Right atrium auricular region (tissue), 2 donors: ENCODE data around the gene DPF3. TPM values are rescaled to one million over a fixed set of nuclear protein-coding genes. Genes with fewer than 3 reads are reported as not detected.

Experiments
- DNase-seq: peaks from one replicate; pipeline ENCODE4 v3.0.0-alpha.2; 2019; ENCODE audit warnings: low spot score
- H3K27ac ChIP-seq, 2 donors: fragments of 200-600 bp; sonication (generic); 1 replicate in 1 of 2; 2 replicates in 1 of 2; pipeline ENCODE4 v1.5.1; 2016 to 2019
- H3K27me3 ChIP-seq, 2 donors: fragments of 200-600 bp; sonication (generic); one replicate each; pipeline versions ENCODE4 v1.5.1 to v1.6.0; 2017 to 2019
- H3K36me3 ChIP-seq: fragments of 200-600 bp; sonication (generic); one replicate; pipeline ENCODE4 v1.5.1; 2016
- H3K4me1 ChIP-seq, 2 donors: fragments of 200-600 bp; sonication (generic); one replicate each; pipeline versions ENCODE4 v1.5.1 to v1.6.0; 2017 to 2019
- H3K4me3 ChIP-seq, 2 donors: fragments of 200-600 bp; sonication (generic); 1 replicate in 1 of 2; 2 replicates in 1 of 2; pipeline ENCODE4 v1.5.1; 2017 to 2019; ENCODE audit warnings: mild to moderate bottlenecking in 1 of 2, moderate library complexity in 1 of 2
- H3K9me3 ChIP-seq, 2 donors: fragments of 200-600 bp; sonication (generic); one replicate each; pipeline ENCODE4 v1.5.1; 2019
- CTCF ChIP-seq, 2 donors: fragments of 200-600 bp; sonication (generic); IDR thresholded peaks; one replicate each; pipeline ENCODE4 v1.5.1; 2019; ENCODE audit warnings: antibody characterized with exemption in 2 of 2
- total RNA-seq, 2 donors: library from RNA; depleted of rRNA; stranded (reverse); fragments of >200 nt; gene quantifications; one replicate each; pipeline ENCODE4 v1.1.0, GENCODE V29; 2016

The DPF3 gene
- total RNA-seq, 2 donors from 2014 or later = 14.7 to 26.6 TPM

- H3K27ac ChIP-seq = no peak overlapping the region
- H3K4me1 ChIP-seq = peaks cover 0 to 13% of the 10 kb centered on the region in 2 donors
- no peaks in the 10 kb centered on the region for H3K9me3 ChIP-seq
- no peak for DNase-seq
- no peaks in the 10 kb centered on the region for H3K36me3 ChIP-seq
- TF ChIP-seq CTCF (IDR thresholded peaks at IDR 0.05) = no peak
- H3K27me3 ChIP-seq = no peaks in the 10 kb centered on the region
- H3K4me3 ChIP-seq = no peak overlapping the region
Observed at GRCh38 chr14:72882463-72882862, 11.4 kb downstream of the DPF3 start.

- H3K4me1 ChIP-seq = peaks cover 0 to 13% of the 10 kb centered on the region in 2 donors
- H3K36me3 ChIP-seq = no peaks in the 10 kb centered on the region
- no peak overlapping the region for H3K4me3 ChIP-seq
- H3K27ac ChIP-seq = no peak overlapping the region
- no peaks in the 10 kb centered on the region for H3K27me3 ChIP-seq
- no peak for DNase-seq
- no peaks in the 10 kb centered on the region for H3K9me3 ChIP-seq
- TF ChIP-seq CTCF (IDR thresholded peaks at IDR 0.05) = no peak
Observed at GRCh38 chr14:72882047-72882446, 11.9 kb downstream of the DPF3 start.

GRCh38 chr14:72881543-72881942 is 12.4 kb downstream of the DPF3 start:
- no peak overlapping the region for H3K27ac ChIP-seq
- TF ChIP-seq CTCF (IDR thresholded peaks at IDR 0.05) = no peak
- no peak for DNase-seq
- H3K4me1 ChIP-seq = peaks cover 0 to 13% of the 10 kb centered on the region in 2 donors
- H3K27me3 ChIP-seq = no peaks in the 10 kb centered on the region
- no peaks in the 10 kb centered on the region for H3K36me3 ChIP-seq
- no peak overlapping the region for H3K4me3 ChIP-seq
- H3K9me3 ChIP-seq = no peaks in the 10 kb centered on the region

GRCh38 chr14:72880820-72881219 is 13.1 kb downstream of the DPF3 start:
- no peaks in the 10 kb centered on the region for H3K36me3 ChIP-seq
- DNase-seq = no peak
- no peaks in the 10 kb centered on the region for H3K27me3 ChIP-seq
- no peaks in the 10 kb centered on the region for H3K9me3 ChIP-seq
- no peak for TF ChIP-seq CTCF (IDR thresholded peaks at IDR 0.05)
- H3K4me1 ChIP-seq = peaks cover 0 to 20% of the 10 kb centered on the region in 2 donors
- H3K27ac ChIP-seq = no peak overlapping the region
- H3K4me3 ChIP-seq = no peak overlapping the region

- Histone ChIP-seq H3K9me3 (no peaks in the 10 kb centered on the region), H3K27me3 (no peaks in the 10 kb centered on the region), H3K36me3 (no peaks in the 10 kb centered on the region), H3K27ac (no peak overlapping the region), H3K4me3 (no peak overlapping the region), H3K4me1 (peaks cover 0 to 20% of the 10 kb centered on the region in 2 donors)
- TF ChIP-seq CTCF (IDR thresholded peaks at IDR 0.05) = no peak
- DNase-seq = no peak
Observed at GRCh38 chr14:72880164-72880563, 13.7 kb downstream of the DPF3 start.

GRCh38 chr14:72879431-72879830 is 14.5 kb downstream of the DPF3 start:
- Histone ChIP-seq H3K36me3 (no peaks in the 10 kb centered on the region), H3K4me3 (no peak overlapping the region), H3K27me3 (no peaks in the 10 kb centered on the region), H3K27ac (no peak overlapping the region), H3K4me1 (peaks cover 0 to 20% of the 10 kb centered on the region in 2 donors), H3K9me3 (no peaks in the 10 kb centered on the region)
- no peak for TF ChIP-seq CTCF (IDR thresholded peaks at IDR 0.05)
- no peak for DNase-seq
